ENCODE data around the gene CHST12. TPM values are rescaled to one million over a fixed set of nuclear protein-coding genes. Genes with fewer than 3 reads are reported as not detected.
"Not testable (repeated sequence)": the region's sequence is repeated elsewhere in the genome, so short reads cannot be mapped to it uniquely, and the experiment has no call there.

Gene CHST12
- total and polyA plus RNA-seq, 5 donors, result 16.6 to 19.5 (median 19.3) TPM

- no peak overlapping the region for H3K27ac ChIP-seq (ENCODE audit: low read length)
- H3K27me3 ChIP-seq (ENCODE audit: control insufficient read depth, insufficient read depth), result no peaks in the 10 kb centered on the region
- ATAC-seq, result no peak
- 70% methylated on average over 12 of the region's 12 CpGs for WGBS
- no peaks in the 10 kb centered on the region for H3K4me1 ChIP-seq (ENCODE audit: control insufficient read depth, insufficient read depth, low read length)
- no peak overlapping the region for H3K4me3 ChIP-seq (ENCODE audit: low read length)
- H3K9me3 ChIP-seq (ENCODE audit: control insufficient read depth, low read length), result no peaks in the 10 kb centered on the region
- DNase-seq, result peak in 1 of 3 donors; percentile 10
- intact Hi-C loops (cut with DNase I), result no loop called here
These were observed 62.5 kb downstream of the CHST12 start for GRCh38 chr7:2465928-2466327.

- ATAC-seq, result no peak
- intact Hi-C loops (cut with DNase I), result no loop called here
- DNase-seq, result no peak
- no peaks in the 10 kb centered on the region for H3K9me3 ChIP-seq (ENCODE audit: control insufficient read depth, low read length)
- H3K27me3 ChIP-seq (ENCODE audit: control insufficient read depth, insufficient read depth), result no peaks in the 10 kb centered on the region
- no peaks in the 10 kb centered on the region for H3K4me1 ChIP-seq (ENCODE audit: control insufficient read depth, insufficient read depth, low read length)
- 92% methylated on average over 10 of the region's 10 CpGs for WGBS
- H3K4me3 ChIP-seq (ENCODE audit: low read length), result no peak overlapping the region
- H3K27ac ChIP-seq (ENCODE audit: low read length), result no peak overlapping the region
These were observed 63.3 kb downstream of the CHST12 start for GRCh38 chr7:2466675-2467074.

GRCh38 chr7:2468227-2468626, 64.8 kb downstream of the CHST12 start:
- peak in 1 of 3 donors; percentile 29 for DNase-seq
- ATAC-seq, result no peak
- intact Hi-C loops (cut with DNase I), result no loop called here
- no peaks in the 10 kb centered on the region for H3K27me3 ChIP-seq (ENCODE audit: control insufficient read depth, insufficient read depth)
- 81% methylated on average over 7 of the region's 7 CpGs for WGBS
- no peaks in the 10 kb centered on the region for H3K4me1 ChIP-seq (ENCODE audit: control insufficient read depth, insufficient read depth, low read length)
- H3K27ac ChIP-seq (ENCODE audit: low read length), result no peak overlapping the region
- H3K9me3 ChIP-seq (ENCODE audit: control insufficient read depth, low read length), result no peaks in the 10 kb centered on the region
- no peak overlapping the region for H3K4me3 ChIP-seq (ENCODE audit: low read length)

GRCh38 chr7:2469460-2470203, 66.2 kb downstream of the CHST12 start:
- not testable (repeated sequence) for H3K4me3 ChIP-seq (ENCODE audit: low read length); H3K4me1 ChIP-seq (ENCODE audit: control insufficient read depth, insufficient read depth, low read length); H3K27me3 ChIP-seq (ENCODE audit: control insufficient read depth, insufficient read depth); ATAC-seq; H3K27ac ChIP-seq (ENCODE audit: low read length); DNase-seq; H3K9me3 ChIP-seq (ENCODE audit: control insufficient read depth, low read length)
- intact Hi-C loops (cut with DNase I), result loop anchor here in 1 of 4 donors (10.0 kb wide), 1 partner anchor 215 kb away; the partner anchor contains the start of gene AMZ1
- WGBS, result 75% methylated on average over 9 of the region's 9 CpGs

- 77% methylated on average over 19 of the region's 19 CpGs for WGBS
- Histone ChIP-seq H3K27me3 (ENCODE audit: control insufficient read depth, insufficient read depth) (no peaks in the 10 kb centered on the region), H3K4me3 (ENCODE audit: low read length) (no peak overlapping the region), H3K4me1 (ENCODE audit: control insufficient read depth, insufficient read depth, low read length) (no peaks in the 10 kb centered on the region), H3K9me3 (ENCODE audit: control insufficient read depth, low read length) (no peaks in the 10 kb centered on the region), H3K27ac (ENCODE audit: low read length) (no peak overlapping the region)
- DNase-seq (peak in 1 of 3 donors; percentile 34), ATAC-seq (no peak)
- intact Hi-C loops (cut with DNase I), result loop anchor here in 1 of 4 donors (10.0 kb wide), 1 partner anchor 214 kb away; the partner anchor contains the start of gene AMZ1
These were observed 67.0 kb downstream of the CHST12 start for GRCh38 chr7:2470204-2471021.

GRCh38 chr7:2471022-2471329, 67.6 kb downstream of the CHST12 start:
- no peak for DNase-seq
- no peak for ATAC-seq
- H3K4me1 ChIP-seq (ENCODE audit: control insufficient read depth, insufficient read depth, low read length), result no peaks in the 10 kb centered on the region
- H3K4me3 ChIP-seq (ENCODE audit: low read length), result no peak overlapping the region
- H3K27me3 ChIP-seq (ENCODE audit: control insufficient read depth, insufficient read depth), result no peaks in the 10 kb centered on the region
- H3K27ac ChIP-seq (ENCODE audit: low read length), result no peak overlapping the region
- intact Hi-C loops (cut with DNase I), result loop anchor here in 1 of 4 donors (10.0 kb wide), 1 partner anchor 214 kb away; the partner anchor contains the start of gene AMZ1
- no peaks in the 10 kb centered on the region for H3K9me3 ChIP-seq (ENCODE audit: control insufficient read depth, low read length)
- WGBS, result 48% methylated on average over 5 of the region's 5 CpGs

- H3K27me3 ChIP-seq (ENCODE audit: control insufficient read depth, insufficient read depth), result no peaks in the 10 kb centered on the region
- peak; percentile 26 to 49 for ATAC-seq
- no peak overlapping the region for H3K4me3 ChIP-seq (ENCODE audit: low read length)
- peak in 2 of 3 donors; percentile 77 to 84 for DNase-seq
- no peak overlapping the region for H3K27ac ChIP-seq (ENCODE audit: low read length)
- no peaks in the 10 kb centered on the region for H3K9me3 ChIP-seq (ENCODE audit: control insufficient read depth, low read length)
- intact Hi-C loops (cut with DNase I), result loop anchor here in 1 of 4 donors (10.0 kb wide), 1 partner anchor 213 kb away; the partner anchor contains the start of gene AMZ1
- WGBS, result 25% methylated on average over 17 of the region's 17 CpGs
- no peaks in the 10 kb centered on the region for H3K4me1 ChIP-seq (ENCODE audit: control insufficient read depth, insufficient read depth, low read length)
These were observed 68.0 kb downstream of the CHST12 start for GRCh38 chr7:2471396-2471795.

- ATAC-seq, result no peak
- no peak for DNase-seq
- 88% methylated on average over 6 of the region's 6 CpGs for WGBS
- H3K4me3 ChIP-seq (ENCODE audit: low read length), result no peak overlapping the region
- H3K9me3 ChIP-seq (ENCODE audit: control insufficient read depth, low read length), result no peaks in the 10 kb centered on the region
- no peak overlapping the region for H3K27ac ChIP-seq (ENCODE audit: low read length)
- H3K27me3 ChIP-seq (ENCODE audit: control insufficient read depth, insufficient read depth), result no peaks in the 10 kb centered on the region
- H3K4me1 ChIP-seq (ENCODE audit: control insufficient read depth, insufficient read depth, low read length), result no peaks in the 10 kb centered on the region
- intact Hi-C loops (cut with DNase I), result loop anchor here in 1 of 4 donors (10.0 kb wide), 1 partner anchor 212 kb away; the partner anchor contains the start of gene AMZ1
These were observed 69.3 kb downstream of the CHST12 start for GRCh38 chr7:2472739-2473138.

GRCh38 chr7:2473496-2474180, 70.2 kb downstream of the CHST12 start:
- H3K27me3 ChIP-seq (ENCODE audit: control insufficient read depth, insufficient read depth), result no peaks in the 10 kb centered on the region
- WGBS, result 80% methylated on average over 12 of the region's 12 CpGs
- intact Hi-C loops (cut with DNase I), result loop anchor here in 1 of 4 donors (10.0 kb wide), 1 partner anchor 211 kb away; the partner anchor contains the start of gene AMZ1
- H3K9me3 ChIP-seq (ENCODE audit: control insufficient read depth, low read length), result no peaks in the 10 kb centered on the region
- no peak for DNase-seq
- no peak overlapping the region for H3K27ac ChIP-seq (ENCODE audit: low read length)
- peaks cover 2% of the 10 kb centered on the region for H3K4me1 ChIP-seq (ENCODE audit: control insufficient read depth, insufficient read depth, low read length)
- no peak overlapping the region for H3K4me3 ChIP-seq (ENCODE audit: low read length)
- ATAC-seq, result no peak

GRCh38 chr7:2474224-2474623, 70.8 kb downstream of the CHST12 start:
- ATAC-seq, result no peak
- intact Hi-C loops (cut with DNase I), result loop anchor here in 1 of 4 donors (10.0 kb wide), 1 partner anchor 211 kb away; the partner anchor contains the start of gene AMZ1

More at GRCh38 chr7:2474224-2474623, 70.8 kb downstream of the CHST12 start:
- Histone ChIP-seq H3K9me3 (ENCODE audit: control insufficient read depth, low read length) (no peaks in the 10 kb centered on the region), H3K27me3 (ENCODE audit: control insufficient read depth, insufficient read depth) (no peaks in the 10 kb centered on the region), H3K27ac (ENCODE audit: low read length) (no peak overlapping the region), H3K4me3 (ENCODE audit: low read length) (no peak overlapping the region), H3K4me1 (ENCODE audit: control insufficient read depth, insufficient read depth, low read length) (peaks cover 2% of the 10 kb centered on the region)
- 78% methylated on average over 15 of the region's 15 CpGs for WGBS
- DNase-seq, result no peak
